T-cell (primary cell): ENCODE measurements around the gene WDR83. TPM values are rescaled to one million over a fixed set of nuclear protein-coding genes. Genes with fewer than 3 reads are reported as not detected.

Source experiments
- ATAC-seq, 4 experiments: fragments of 200-7000 bp in 3 of 4; fragments of 150-1000 bp in 1 of 4; cut with Tn5 transposase; replicated peaks in 1 of 4; 1 replicate in 3 of 4; 2 replicates in 1 of 4; pipeline ENCODE4 v1.10.0; 2021; ENCODE audit warnings: moderate library complexity in 3 of 4, mild to moderate bottlenecking in 2 of 4, moderate number of reproducible peaks in 1 of 4
- CTCF ChIA-PET, 2 donors: fragments of 300-600 bp; sonication (Branson Sonifier 250); formaldehyde crosslinking; loops; one replicate each; lab custom pipeline; 2022; ENCODE audit warnings: antibody characterized with exemption in 2 of 2; lab: Charles Lee
- POLR2A ChIA-PET, 2 donors: fragments of 300-600 bp; sonication (Branson Sonifier 250); formaldehyde crosslinking; loops; one replicate each; lab custom pipeline; 2022; ENCODE audit warnings: antibody characterized with exemption in 2 of 2; lab: Charles Lee
- DNase-seq, 35 experiments: peaks; one replicate each; pipeline versions ENCODE4 v3.0.0 to v3.0.0-alpha.2; 2013 to 2023
- H3K27ac ChIP-seq: one replicate; pipeline ENCODE4 v1.5.1; 2013; ENCODE audit warnings: low read length
- H3K27me3 ChIP-seq, 2 experiments: replicated peaks in 1 of 2; 1 replicate in 1 of 2; 2 replicates in 1 of 2; pipeline versions ENCODE4 v1.6.1 to v1.7.0; 2013; ENCODE audit warnings: low read length in 1 of 2, mixed read lengths in 1 of 2; ENCODE audit not compliant: control insufficient read depth in 2 of 2, insufficient read depth in 2 of 2; ENCODE audit errors: extremely low read depth in 1 of 2
- H3K36me3 ChIP-seq, 2 donors: 1 replicate in 1 of 2; 2 replicates in 1 of 2; pipeline versions ENCODE4 v1.6.1 to v1.7.0; 2013; ENCODE audit warnings: low read length in 1 of 2; ENCODE audit not compliant: control insufficient read depth in 2 of 2, insufficient read depth in 1 of 2; ENCODE audit errors: extremely low read depth in 1 of 2
- H3K4me1 ChIP-seq, 2 experiments: 1 replicate in 1 of 2; 2 replicates in 1 of 2; pipeline versions ENCODE4 v1.6.1 to v1.7.0; 2013; ENCODE audit warnings: low read length in 2 of 2, mixed read lengths in 1 of 2; ENCODE audit not compliant: insufficient read depth in 2 of 2, control insufficient read depth in 1 of 2; ENCODE audit errors: extremely low read depth in 1 of 2
- H3K4me3 ChIP-seq, 2 donors: 1 replicate in 1 of 2; 2 replicates in 1 of 2; pipeline versions ENCODE4 v1.5.1 to v1.7.0; 2013; ENCODE audit warnings: mild to moderate bottlenecking in 2 of 2, low read length in 1 of 2, moderate library complexity in 1 of 2; ENCODE audit not compliant: control insufficient read depth in 1 of 2; ENCODE audit errors: extremely low read depth in 1 of 2
- H3K9me3 ChIP-seq: 2 replicates; pipeline ENCODE4 v1.7.0; 2013
- H3K27ac Mint-ChIP-seq, 2 donors: one replicate each; pipeline ENCODE4 v1.8.0; 2020 to 2021; ENCODE audit warnings: mild to moderate bottlenecking in 2 of 2, mixed read lengths in 2 of 2
- H3K27me3 Mint-ChIP-seq, 2 donors: one replicate each; pipeline ENCODE4 v1.8.0; 2021 to 2022; ENCODE audit warnings: mixed read lengths in 2 of 2
- H3K36me3 Mint-ChIP-seq: one replicate; pipeline ENCODE4 v1.8.0; 2021; ENCODE audit warnings: mixed read lengths
- H3K4me1 Mint-ChIP-seq, 3 donors: one replicate each; pipeline ENCODE4 v1.8.0; 2020 to 2022; ENCODE audit warnings: mixed read lengths in 3 of 3, mild to moderate bottlenecking in 1 of 3
- H3K4me3 Mint-ChIP-seq, 3 donors: one replicate each; pipeline ENCODE4 v1.8.0; 2020 to 2022; ENCODE audit warnings: mild to moderate bottlenecking in 3 of 3, mixed read lengths in 3 of 3, moderate library complexity in 3 of 3
- H3K9me3 Mint-ChIP-seq, 3 donors: one replicate each; pipeline ENCODE4 v1.8.0; 2020 to 2022; ENCODE audit warnings: mixed read lengths in 3 of 3
- WGBS: methylation state at CpG from one replicate; pipeline ENCODE4 v1.1.5; 2013; ENCODE audit warnings: missing lambda C conversion rate; ENCODE audit not compliant: insufficient coverage; 5-methylcytosine and 5-hydroxymethylcytosine counted together
- total RNA-seq, 35 experiments: library from RNA in 6 of 35; stranded (reverse) in 6 of 35; fragments of 120-200 nt in 1 of 35; gene quantifications; one replicate each; pipeline versions ENCODE4 v1.2.1 to v1.2.4 and lab custom pipeline; 2013 to 2026

Gene WDR83
- total RNA-seq, 5 donors from 2014 or later (not counting 1 experiment from before 2014, with no cell fraction given): 7.7 to 24.3 (median 17.6) TPM

DNA sequence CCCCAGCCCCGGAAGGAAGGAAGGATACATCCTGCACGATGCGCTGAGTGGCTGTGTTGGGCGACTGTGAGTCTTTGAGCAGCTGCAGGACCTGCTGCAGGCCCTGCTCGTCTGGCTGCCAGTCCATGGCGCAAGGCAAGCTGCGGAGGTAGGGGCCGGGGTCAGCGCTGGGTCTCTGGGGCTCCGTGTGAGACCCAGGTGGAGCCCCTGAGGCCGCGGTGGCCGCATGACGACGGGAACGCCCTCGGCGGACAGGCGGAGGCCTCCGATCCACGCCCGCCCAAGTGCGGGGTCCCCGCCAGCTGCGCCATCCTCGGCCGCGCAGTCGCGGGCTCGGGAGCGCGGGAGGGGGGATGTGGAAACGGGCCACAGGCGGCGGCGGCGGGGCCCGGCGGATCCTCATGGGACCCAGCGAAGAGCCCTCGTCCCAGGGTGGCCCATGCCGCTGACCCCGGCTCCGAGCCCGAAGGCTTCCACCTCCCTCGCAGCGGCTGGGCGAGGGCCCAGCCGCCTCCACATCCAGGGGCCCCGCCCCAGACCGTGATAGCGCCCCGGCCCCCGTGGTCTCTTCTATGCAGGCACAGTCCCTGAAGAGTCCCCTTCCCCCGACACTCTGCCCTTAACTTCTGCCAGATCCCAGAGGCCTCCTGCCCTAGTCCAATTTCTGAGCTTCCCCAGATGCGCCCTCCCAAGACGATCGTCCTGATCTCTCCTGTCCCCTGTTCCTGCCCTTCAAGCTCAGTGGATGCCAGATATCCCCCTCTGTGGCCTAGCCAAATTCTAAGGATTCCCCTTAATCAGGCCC, 54.4 kb downstream of the WDR83 start:
- Mint-ChIP-seq H3K4me3 (peak overlapping the region; percentile 81 to 95 (median 90)), H3K27ac (peak overlapping the region; percentile 84 to 91), H3K4me1 (peaks cover 31 to 42% (median 37%) of the 10 kb centered on the region in 3 donors), H3K27me3 (no peaks in the 10 kb centered on the region), H3K9me3 (no peaks in the 10 kb centered on the region), H3K36me3 (peaks cover 4% of the 10 kb centered on the region)
- Histone ChIP-seq H3K27ac (peak overlapping the region; percentile 34), H3K27me3 (no peaks in the 10 kb centered on the region), H3K36me3 (peaks cover 3 to 17% of the 10 kb centered on the region in 2 donors), H3K4me1 (peaks cover 12 to 38% of the 10 kb centered on the region in 2 experiments), H3K9me3 (no peaks in the 10 kb centered on the region), H3K4me3 (peak overlapping the region; percentile 53 to 88)
- ATAC-seq (peak in 1 of 4 experiments; percentile 14), DNase-seq (peak in 2 of 35 experiments; percentile 14 to 31)
- POLR2A ChIA-PET: interaction anchor here (0.5 to 0.8 kb wide), 5 partner anchors 13 to 53 kb away, joined by 3 to 7 read pairs (median 3); no protein-coding TSS in a partner anchor
- 12% methylated on average over 59 of the region's 59 CpGs for WGBS
- CTCF ChIA-PET: interaction anchor here (0.5 to 0.9 kb wide), 2 partner anchors 12 kb away, joined by 4 to 8 read pairs; no protein-coding TSS in a partner anchor

- ATAC-seq: peak; percentile 19 to 44 (median 30)
- Histone ChIP-seq H3K4me3 (peak overlapping the region; percentile 53 to 88), H3K27ac (peak overlapping the region; percentile 39), H3K36me3 (peaks cover 0 to 12% of the 10 kb centered on the region in 2 donors), H3K9me3 (no peaks in the 10 kb centered on the region), H3K27me3 (no peaks in the 10 kb centered on the region), H3K4me1 (peaks cover 12 to 38% of the 10 kb centered on the region in 2 experiments)
- H3K4me1 Mint-ChIP-seq: peaks cover 29 to 42% (median 39%) of the 10 kb centered on the region in 3 donors
- no peaks in the 10 kb centered on the region for H3K9me3 Mint-ChIP-seq
- CTCF ChIA-PET: interaction anchor here (0.5 to 0.9 kb wide), 5 partner anchors 11 to 1179 kb away, joined by 3 to 8 read pairs (median 4); no protein-coding TSS in a partner anchor
- H3K27ac Mint-ChIP-seq: peak overlapping the region; percentile 84 to 86
- POLR2A ChIA-PET: interaction anchor here (0.5 to 0.8 kb wide), 6 partner anchors 12 to 107 kb away, joined by 3 to 9 read pairs (median 3); partner anchors contain the start of gene FBXW9 (in 1 of the 2)
- no peaks in the 10 kb centered on the region for H3K27me3 Mint-ChIP-seq
- H3K4me3 Mint-ChIP-seq: peak overlapping the region; percentile 87 to 95 (median 93)
- WGBS: under 1% methylated on average over 38 of the region's 65 CpGs
- no peaks in the 10 kb centered on the region for H3K36me3 Mint-ChIP-seq
- DNase-seq: peak in 30 of 35 experiments; percentile 13 to 62 (median 38)
Observed at GRCh38 chr19:12721656-12722565, 55.3 kb downstream of the WDR83 start.

GRCh38 chr19:12722566-12723380, 56.2 kb downstream of the WDR83 start:
- ChIA-PET CTCF (interaction anchor here (0.6 to 1.2 kb wide), 7 partner anchors 11 to 227 kb away, joined by 3 to 5 read pairs (median 3); no protein-coding TSS in a partner anchor), POLR2A (interaction anchor here (0.5 to 0.7 kb wide), 5 partner anchors 12 to 159 kb away, joined by 3 to 9 read pairs (median 3); partner anchors contain the start of genes DNASE2 (in 1 of the 2) and FBXW9 (in 1 of the 2))
- ATAC-seq (peak; percentile 88 to 91 (median 90)), DNase-seq (peak; percentile 80 to 98 (median 93))
- Mint-ChIP-seq H3K36me3 (no peaks in the 10 kb centered on the region), H3K27me3 (no peaks in the 10 kb centered on the region), H3K27ac (peak overlapping the region; percentile 90 to 91), H3K9me3 (no peaks in the 10 kb centered on the region), H3K4me1 (peaks cover 29 to 42% (median 39%) of the 10 kb centered on the region in 3 donors), H3K4me3 (peak overlapping the region; percentile 87 to 95 (median 93))
- Histone ChIP-seq H3K27ac (peak overlapping the region; percentile 39), H3K4me1 (peaks cover 12 to 38% of the 10 kb centered on the region in 2 experiments), H3K36me3 (peaks cover 0 to 9% of the 10 kb centered on the region in 2 donors), H3K4me3 (peak overlapping the region; percentile 53 to 88), H3K27me3 (no peaks in the 10 kb centered on the region), H3K9me3 (no peaks in the 10 kb centered on the region)
- 0% methylated on average over 16 of the region's 32 CpGs for WGBS

- WGBS: 0% methylated on average over 7 of the region's 7 CpGs
- H3K4me3 ChIP-seq: peak overlapping the region; percentile 53 to 88
- Mint-ChIP-seq H3K9me3 (no peaks in the 10 kb centered on the region), H3K27me3 (no peaks in the 10 kb centered on the region), H3K27ac (peak overlapping the region; percentile 90 to 91), H3K4me3 (peak overlapping the region; percentile 87 to 95 (median 93)), H3K4me1 (peaks cover 29 to 42% (median 39%) of the 10 kb centered on the region in 3 donors), H3K36me3 (no peaks in the 10 kb centered on the region)
- peak overlapping the region; percentile 39 for H3K27ac ChIP-seq
- peaks cover 0 to 14% of the 10 kb centered on the region in 2 donors for H3K36me3 ChIP-seq
- ChIA-PET POLR2A (interaction anchor here (0.5 to 0.6 kb wide), 2 partner anchors 12 to 158 kb away, joined by 3 read pairs; partner anchors contain the start of gene DNASE2 (in 1 of the 2)), CTCF (interaction anchor here (0.6 to 1.2 kb wide), 5 partner anchors 13 to 159 kb away, joined by 3 read pairs; no protein-coding TSS in a partner anchor)
- H3K9me3 ChIP-seq: no peaks in the 10 kb centered on the region
- peak in 1 of 35 experiments; percentile 20 for DNase-seq
- H3K4me1 ChIP-seq: peaks cover 12 to 38% of the 10 kb centered on the region in 2 experiments
- no peak for ATAC-seq
- no peaks in the 10 kb centered on the region for H3K27me3 ChIP-seq
Observed at GRCh38 chr19:12723381-12723640, 56.7 kb downstream of the WDR83 start.

DNA sequence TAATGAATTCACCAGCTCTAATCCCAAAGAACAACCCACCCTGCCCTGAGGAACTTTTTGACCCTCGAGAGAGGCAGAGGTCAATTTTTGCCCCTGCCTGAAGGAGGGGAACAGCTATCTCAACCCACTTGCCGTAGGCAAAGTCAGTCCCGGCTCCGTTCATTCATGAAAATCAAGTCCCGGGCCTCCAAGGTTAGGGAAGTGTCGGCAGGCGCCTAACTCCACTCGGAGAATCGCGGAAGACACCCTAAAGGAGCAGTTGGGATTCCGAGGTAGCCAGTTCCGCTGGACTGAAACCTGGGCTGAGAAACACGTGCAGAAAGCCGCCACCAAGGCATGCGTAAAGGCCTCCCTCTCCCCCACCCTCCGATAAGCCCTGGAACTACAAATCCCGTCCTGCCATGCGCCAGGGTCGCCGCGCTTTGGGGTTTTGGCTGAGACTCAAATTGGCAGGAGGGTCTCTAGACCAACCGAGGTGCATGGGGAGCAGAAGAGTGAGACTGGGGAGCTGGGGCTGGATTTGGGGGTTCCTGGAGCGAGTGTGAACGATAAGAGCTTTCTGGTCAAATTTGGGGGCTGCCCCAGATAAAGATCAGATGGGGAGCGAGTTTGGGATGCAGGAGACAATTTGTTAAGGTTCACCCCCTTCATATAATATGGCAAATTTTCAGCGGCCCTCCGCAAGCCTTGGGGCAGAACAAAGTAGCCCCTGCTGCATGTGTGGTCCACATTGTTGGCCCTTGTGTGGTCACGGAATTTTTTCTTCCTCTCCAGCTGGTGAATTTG, 57.2 kb downstream of the WDR83 start, which contains the start of gene TNPO2:
Gene TNPO2, minus strand, starts transcription at position 292 of the 786 bp plus-strand sequence. CDS start 2,955 bp downstream, outside the sequence.
- ATAC-seq: peak; percentile 33 to 47 (median 36)

More for the DNA sequence above, 57.2 kb downstream of the WDR83 start, which contains the start of gene TNPO2:
- Mint-ChIP-seq H3K27ac (peak within 1 kb of the TSS; percentile 90 to 91), H3K9me3 (no peaks in the 10 kb centered on the region), H3K4me1 (peaks cover 29 to 42% (median 38%) of the 10 kb centered on the region in 3 donors), H3K36me3 (no peaks in the 10 kb centered on the region), H3K27me3 (no peaks in the 10 kb centered on the region), H3K4me3 (peak within 1 kb of the TSS; percentile 87 to 95 (median 93))
- Histone ChIP-seq H3K4me3 (peak within 1 kb of the TSS; percentile 53 to 88), H3K36me3 (peaks cover 0 to 16% of the 10 kb centered on the region in 2 donors), H3K27ac (peak within 1 kb of the TSS; percentile 39), H3K4me1 (peaks cover 12 to 38% of the 10 kb centered on the region in 2 experiments), H3K9me3 (no peaks in the 10 kb centered on the region), H3K27me3 (no peaks in the 10 kb centered on the region)
- 7% methylated on average over 17 of the region's 28 CpGs for WGBS
- DNase-seq: peak; percentile 30 to 73 (median 52)
- POLR2A ChIA-PET: interaction anchor here (0.5 to 0.6 kb wide), 2 partner anchors 11 to 158 kb away, joined by 3 read pairs; partner anchors contain the start of gene DNASE2 (in 1 of the 2)
- CTCF ChIA-PET: interaction anchor here in 1 of 2 donors (0.6 to 1.2 kb wide), 4 partner anchors 12 to 72 kb away, joined by 3 read pairs; no protein-coding TSS in a partner anchor
